GM12872 (cell line): ENCODE measurements around the gene SLC9C2.

Experiments
- TF ChIP-seq, protein P1 (sequence below): IDR thresholded peaks from 3 replicates; pipeline ENCODE4 v1.5.1; 2011; ENCODE audit warnings: low read depth, mild to moderate bottlenecking, low read length, moderate library complexity; ENCODE audit not compliant: insufficient read depth

Gene SLC9C2

DNA sequence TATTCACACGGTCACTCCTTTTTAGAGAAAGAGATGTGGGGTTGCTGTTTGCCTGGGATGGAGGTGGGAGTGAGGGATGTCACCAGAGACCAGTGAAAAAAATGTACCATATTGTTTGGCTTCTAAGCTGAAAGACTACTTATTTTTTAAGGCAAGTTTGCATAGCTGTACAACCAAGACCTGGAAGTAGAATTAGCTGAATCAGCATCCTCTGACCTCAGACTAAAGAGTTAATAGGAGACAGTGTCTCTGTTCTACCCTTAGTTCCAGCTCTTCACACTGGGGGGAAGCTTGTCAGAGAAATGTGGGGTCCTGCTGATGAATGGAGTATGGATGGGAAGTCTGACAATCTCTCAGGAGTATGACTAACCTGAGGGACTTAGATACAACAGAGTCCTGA lies 41.6 kb downstream of the SLC9C2 start:
- TF ChIP-seq, protein P1, sequence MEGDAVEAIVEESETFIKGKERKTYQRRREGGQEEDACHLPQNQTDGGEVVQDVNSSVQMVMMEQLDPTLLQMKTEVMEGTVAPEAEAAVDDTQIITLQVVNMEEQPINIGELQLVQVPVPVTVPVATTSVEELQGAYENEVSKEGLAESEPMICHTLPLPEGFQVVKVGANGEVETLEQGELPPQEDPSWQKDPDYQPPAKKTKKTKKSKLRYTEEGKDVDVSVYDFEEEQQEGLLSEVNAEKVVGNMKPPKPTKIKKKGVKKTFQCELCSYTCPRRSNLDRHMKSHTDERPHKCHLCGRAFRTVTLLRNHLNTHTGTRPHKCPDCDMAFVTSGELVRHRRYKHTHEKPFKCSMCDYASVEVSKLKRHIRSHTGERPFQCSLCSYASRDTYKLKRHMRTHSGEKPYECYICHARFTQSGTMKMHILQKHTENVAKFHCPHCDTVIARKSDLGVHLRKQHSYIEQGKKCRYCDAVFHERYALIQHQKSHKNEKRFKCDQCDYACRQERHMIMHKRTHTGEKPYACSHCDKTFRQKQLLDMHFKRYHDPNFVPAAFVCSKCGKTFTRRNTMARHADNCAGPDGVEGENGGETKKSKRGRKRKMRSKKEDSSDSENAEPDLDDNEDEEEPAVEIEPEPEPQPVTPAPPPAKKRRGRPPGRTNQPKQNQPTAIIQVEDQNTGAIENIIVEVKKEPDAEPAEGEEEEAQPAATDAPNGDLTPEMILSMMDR, result no peak

DNA sequence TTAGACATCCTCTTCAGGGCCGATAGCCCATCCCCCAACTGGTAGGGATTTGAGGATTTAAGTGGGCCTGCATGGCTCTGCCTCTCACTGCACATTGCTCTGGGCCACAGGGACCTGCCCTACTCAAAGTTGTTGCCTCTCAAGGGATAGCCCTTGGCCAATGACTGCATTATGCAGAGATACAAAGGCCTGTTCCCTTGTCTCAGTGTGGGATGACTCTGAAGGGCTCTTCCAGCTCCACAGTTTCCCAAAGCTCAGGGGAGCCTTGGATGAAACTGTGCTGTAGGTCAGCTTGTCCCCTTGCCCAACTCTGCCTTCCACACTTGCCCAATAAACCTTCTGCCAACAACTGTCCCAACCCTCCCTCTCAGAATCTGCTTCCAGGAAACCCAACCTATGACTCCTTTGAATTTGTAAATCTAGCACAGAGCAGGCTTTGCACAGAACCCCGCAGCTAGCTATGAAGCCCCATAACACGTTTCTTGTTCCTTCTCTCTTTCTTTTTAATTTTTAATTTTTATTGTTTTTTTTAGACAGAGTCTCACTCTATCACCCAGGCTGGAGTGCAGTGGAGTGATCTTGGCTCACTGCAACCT lies 42.5 kb downstream of the SLC9C2 start:
- TF ChIP-seq, protein P1, result no peak

DNA sequence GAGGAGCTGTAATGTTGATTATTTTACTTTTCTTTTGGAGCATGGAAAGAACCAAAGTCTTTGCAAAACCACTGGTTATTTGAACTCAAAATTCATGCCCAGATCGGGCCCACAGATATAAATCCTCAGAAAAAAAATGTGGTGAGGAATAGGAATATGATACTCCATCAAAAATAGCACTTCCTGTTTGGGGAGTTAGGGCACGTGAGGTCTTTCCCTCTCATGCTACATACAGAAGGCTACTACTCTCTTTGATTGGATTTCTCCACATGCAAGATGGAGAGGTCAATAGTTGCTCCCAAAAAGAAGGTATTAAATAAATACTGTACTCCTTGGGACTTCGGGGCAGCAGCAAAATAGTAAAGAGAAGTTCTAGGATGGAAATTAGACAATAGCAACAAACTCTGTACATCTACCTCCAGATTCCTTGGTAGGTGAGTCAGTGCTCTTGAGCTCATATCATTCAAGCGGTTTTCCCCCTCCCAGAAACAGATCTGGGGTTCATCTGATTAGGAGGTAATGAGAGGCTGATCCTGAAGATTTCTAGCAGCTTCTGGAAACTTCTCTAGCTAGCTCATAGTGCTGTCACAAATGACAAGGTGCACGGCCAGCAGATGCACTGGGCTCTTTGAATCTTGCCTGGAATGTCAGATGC lies 47.1 kb downstream of the SLC9C2 start:
- TF ChIP-seq, protein P1, result no peak

DNA sequence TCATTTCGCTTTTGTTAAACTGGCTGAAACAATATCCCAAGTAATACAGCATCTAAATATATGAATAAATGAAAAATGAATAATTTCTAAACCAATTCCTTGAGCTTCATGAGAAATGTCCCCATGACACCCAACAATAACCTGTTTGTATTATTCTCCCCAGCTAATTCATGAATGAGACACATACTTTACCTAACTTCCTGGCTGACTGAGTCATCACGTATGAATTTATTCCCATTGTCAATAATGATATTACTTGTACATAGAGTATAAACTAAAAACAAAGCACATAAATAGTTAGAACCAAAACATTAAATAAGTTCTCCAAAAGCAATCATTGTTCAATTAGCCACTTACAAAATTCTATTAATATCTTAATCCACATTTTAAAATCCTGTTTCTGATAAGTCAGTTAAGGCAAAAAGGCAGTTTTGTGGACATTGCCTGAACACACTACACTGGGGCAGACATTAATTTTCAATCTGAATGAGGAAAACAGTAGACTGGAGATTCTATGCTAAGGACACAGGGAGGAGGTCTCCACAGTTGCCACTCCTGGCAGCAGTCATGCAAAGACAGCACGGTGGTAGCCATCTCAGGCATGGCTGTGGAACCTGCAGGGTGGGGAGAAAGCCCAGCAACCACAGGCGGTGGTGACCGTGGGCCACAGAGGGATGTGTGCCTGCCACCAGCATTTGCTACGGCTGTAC lies 48.2 kb downstream of the SLC9C2 start:
- TF ChIP-seq, protein P1, result no peak

DNA sequence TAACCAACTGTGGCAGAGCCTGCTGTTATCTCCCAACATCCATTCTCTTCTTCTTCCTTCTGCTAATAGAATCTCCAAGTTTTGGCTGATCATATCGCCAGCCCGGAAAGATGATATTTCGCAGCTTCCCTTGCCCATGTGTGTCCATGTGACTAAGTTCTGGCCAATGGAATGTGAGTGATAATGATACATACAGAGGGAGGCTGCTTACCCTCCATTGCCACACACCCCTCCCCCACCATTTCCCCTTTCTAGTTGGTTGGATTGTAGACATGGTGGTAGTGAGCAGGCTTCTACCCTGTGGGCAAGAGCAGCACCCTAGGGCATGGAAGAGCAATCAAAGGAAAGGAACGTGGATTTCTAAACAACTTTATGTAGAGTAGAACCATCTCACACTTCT lies 48.8 kb downstream of the SLC9C2 start:
- TF ChIP-seq, protein P1, result no peak

DNA sequence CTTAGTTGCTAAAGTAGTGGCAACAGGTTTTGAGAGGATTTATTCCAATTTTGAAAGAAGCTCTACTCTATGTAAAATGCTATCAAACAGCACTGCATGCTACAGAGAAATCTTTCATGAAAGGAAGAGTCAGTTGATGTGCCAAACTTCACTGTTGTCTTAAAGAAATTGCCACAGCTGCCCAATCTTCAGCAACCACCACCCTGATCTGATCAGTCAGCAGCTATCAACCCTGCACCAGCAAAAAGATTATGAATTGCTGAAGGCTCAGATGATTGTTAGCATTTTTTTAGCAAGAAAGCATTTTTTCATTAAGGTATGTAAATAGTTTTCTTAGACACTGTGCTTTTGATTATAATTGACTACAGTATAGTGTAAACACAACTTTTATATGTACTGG lies 49.6 kb downstream of the SLC9C2 start:
- TF ChIP-seq, protein P1, result no peak

DNA sequence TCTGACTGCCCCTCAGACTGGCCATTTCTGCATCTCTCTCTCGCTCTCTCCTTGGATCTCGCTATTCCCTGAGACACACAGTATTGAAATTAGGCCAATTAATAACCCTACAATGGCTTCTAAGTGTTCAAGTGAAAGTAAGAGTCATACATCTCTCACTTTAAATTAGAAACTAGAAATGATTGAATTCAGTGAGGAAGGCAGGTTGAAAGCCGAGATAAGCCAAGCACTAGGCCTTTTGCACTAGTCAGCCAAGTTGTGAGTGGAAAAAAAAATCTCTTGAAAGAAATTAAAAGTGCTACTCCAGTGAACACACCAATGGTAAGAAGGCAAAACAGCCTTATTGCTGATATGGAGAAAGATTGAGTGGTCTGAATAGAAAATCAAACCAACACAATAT lies 51.2 kb downstream of the SLC9C2 start:
- TF ChIP-seq, protein P1, result no peak
